Stimulated activated CD4-positive, alpha-beta T cell treated with anti-CD3 and anti-CD28 coated beads, Interleukin-2, amount 100 ng/mL, for 48 hours (primary cell): ENCODE data around the gene CARD10.

ENCODE experiments used
- DNase-seq, 2 donors: peaks; one replicate each; pipeline ENCODE4 v3.0.0-alpha.2; 2020

Gene CARD10

DNA sequence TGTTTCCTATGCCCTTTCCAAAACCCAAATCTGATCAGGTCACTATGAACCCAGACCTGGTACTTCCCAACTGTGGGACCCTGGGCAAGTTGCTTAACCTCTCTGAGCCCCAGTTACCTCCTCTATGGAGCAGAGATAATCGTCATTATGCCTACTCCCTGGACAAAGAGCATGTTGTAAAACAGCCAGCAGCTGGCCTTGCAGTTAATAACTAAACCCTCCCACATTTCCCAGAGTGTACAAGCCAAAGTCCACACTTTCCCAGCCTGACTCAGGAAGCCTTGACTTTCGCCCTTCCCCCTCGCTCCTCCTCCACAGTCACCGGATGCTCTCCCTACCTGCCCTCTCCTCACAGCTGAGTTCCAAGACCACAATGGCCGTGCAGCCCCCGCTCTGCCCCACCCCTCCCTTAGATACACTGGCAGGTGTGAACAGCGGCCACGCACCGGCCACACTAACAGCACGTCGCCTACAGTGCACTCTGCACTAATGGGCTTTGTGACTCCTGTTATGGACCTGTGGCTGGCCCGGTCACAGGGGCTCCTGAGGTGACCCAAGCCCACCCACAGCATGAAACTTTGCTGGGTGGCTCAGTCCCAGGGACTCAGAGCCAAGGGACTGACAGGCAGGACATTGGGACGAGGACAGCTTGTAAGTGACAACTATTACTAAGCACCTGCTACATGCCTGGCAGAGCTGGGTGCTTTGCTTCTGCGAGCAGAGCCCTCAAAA, 17.4 kb downstream of the CARD10 start:
- DNase-seq: no peak

DNA sequence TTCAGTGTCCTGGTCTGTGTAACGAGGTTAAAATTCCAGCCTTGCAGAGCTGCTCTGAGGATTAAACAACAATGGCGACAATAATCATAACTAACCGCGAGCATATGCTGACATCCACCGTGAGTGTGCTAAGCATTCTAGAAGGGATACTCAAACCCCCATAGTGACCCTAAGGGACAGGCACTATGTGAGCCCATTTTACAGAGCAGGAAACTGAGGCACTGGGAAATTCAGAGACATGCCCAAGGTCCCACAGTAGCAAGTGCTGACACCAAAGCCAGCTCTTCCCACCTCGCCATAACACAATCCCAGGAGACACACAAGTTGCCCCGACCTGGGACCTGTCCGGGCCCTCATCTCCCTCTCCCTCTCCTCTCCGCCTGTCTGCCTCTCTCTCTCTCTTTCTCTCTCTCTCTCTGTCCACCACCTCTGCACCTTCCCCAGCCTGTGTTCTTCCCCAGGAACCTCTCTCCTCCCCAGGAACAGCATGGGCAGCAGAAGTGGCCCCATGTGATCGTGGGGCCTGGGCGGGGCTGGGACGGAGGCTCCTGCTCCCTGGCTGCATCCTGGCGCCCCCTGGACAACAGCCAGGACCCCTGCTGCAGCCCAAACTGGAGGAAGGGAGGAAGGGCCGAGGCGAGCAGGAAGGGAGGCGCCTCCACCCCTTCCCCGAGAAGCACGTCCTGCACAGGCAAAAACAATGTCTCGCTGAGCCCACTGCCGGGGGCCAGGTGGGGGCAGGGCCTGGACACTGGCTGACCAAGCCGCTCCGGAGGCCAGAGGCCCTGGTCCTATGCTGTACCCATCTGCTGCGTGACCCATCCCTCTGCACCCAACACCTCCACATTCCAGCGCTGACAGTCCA, 18.2 kb downstream of the CARD10 start:
- DNase-seq: no peak

DNA sequence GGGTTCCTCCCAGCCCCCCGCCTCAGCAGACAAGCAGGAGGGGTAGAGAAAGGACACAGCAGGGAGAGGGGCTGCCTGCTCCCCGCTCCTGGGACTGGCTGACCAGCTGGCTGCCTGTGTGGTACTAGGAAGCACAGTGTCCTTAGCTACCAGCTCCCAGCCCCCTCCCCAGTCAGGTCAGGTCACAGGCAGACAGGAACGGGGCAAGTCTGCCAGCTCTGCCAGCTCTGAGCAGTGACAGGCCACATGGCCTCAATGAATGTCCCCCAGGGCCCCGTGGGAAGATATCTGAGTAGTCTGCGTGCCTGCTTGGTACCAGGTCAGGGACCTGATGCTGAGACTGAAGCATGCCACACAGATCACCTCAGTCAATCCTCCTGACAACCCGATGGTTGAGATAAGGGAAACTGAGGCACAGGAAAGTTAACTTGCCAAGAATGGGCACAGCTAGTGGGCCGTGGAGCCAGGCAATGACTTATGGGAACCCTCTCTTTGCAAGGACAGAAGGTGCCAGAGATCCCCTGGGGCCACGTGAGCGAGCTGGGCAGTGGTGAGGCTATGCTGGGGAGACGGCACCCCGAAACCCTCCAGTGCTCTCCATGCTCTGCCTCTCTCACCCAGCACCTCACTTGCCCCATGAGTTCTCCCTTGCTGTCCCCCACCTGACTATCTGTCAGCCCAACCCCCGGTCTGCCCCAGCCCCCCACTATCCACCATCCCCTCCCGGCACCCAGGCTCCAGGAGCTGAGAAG, 19.2 kb downstream of the CARD10 start:
- DNase-seq: no peak

DNA sequence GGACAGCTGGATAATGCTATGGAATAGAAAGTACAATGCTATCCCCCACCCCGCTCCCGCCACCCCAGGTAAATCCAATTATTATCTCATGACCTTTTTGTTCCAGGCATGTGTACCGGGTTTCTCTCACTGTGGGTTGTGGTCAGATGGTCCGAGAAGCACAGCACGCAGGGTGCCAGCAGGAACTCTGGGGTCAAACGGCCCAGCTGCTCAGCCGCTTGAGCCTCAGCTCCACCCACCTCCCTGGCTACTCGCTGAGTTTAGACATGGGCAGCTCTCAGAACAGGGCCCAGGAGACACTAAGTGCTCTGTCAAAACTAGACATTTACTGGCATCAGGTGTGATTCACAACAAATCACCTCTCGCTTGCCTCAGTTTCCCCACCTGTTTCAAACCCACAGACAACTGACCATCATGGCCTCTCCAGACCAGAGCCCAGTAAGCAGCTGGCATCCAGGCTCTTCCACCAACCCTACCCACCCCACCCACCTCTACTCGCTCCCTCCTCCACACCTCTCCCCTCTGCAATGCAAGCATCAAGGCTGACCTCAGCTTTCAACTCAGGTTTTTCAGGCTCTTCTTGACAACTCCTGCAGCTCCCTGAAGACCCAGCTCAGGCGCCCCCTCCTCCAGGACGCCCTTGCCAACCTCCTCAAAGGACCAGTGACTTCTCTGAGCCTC, 20.0 kb downstream of the CARD10 start:
- no peak for DNase-seq

DNA sequence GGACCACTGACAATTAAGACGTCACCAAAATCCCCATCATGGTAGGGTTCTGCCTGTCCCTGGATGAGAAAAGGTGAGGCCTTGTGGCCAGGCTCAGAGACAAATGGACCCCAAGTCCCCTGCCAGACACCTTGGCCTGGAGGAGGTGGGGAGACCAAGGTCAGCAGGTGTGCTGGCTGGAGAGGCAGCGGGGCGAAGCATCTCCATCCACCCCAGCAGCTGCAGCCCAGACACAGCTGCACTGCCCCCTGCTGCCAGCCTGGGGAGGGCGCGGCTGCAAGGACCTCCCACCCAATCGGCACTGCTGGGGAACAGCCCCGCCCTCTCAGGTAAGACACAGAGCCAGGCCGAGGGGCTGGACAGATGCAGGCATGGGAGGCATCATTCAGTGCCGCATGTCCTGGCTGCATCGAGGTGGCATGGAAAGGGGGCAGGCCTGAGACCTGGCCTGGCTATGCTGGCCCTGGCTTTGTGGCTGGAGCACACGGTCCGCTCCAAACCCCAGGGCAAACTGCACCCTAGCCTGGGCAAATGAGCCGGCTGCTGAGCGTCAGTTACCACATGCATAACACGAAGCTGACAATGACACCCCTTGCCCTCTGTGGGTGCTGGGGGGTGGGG, 20.8 kb downstream of the CARD10 start:
- peak; percentile 61 to 69 for DNase-seq

DNA sequence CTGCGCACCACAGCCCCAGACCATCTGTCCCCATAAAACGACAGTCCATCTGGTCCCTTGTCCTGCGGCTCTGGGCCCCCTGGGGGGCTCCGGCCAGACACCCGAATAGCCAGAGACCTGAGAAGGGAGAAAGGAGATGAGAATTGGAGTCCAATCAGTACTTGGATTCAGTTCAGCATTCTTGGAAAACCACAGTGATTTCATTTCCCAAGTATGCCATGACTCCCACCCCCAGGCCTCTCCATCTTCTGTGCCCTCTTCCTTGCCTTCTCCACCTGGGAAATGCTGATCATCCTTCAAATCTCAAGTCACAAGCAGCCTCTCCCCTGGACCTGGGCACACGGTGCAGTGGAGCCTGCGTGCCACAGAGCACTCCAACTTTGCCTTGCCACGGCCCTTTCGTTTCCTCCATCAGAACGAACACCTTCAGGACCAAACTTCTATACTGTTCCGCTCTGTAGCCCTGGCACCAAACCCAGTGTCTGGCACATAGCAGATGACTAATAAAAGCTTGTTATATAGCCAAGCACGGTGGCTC, 22.1 kb downstream of the CARD10 start:
- DNase-seq: no peak

DNA sequence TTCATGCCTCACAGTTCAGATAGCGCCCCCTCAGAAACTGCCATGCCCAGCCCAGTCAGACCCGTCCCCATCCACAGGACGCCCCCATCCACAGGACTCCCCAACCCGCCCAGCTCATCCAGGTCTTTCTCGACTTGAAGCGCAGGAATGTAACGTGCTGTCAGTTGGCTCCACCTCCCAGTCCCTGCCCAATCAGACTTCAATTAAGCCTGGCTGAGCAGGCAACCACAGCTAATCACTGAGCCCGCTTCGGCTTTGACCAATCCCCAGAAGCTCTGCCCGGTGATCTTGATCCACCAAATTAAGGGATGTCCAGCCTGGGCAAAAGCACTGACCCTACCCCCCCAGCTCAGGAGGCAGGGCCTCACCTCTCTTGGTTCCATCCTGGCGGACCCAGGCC, 22.6 kb downstream of the CARD10 start:
- DNase-seq: no peak

DNA sequence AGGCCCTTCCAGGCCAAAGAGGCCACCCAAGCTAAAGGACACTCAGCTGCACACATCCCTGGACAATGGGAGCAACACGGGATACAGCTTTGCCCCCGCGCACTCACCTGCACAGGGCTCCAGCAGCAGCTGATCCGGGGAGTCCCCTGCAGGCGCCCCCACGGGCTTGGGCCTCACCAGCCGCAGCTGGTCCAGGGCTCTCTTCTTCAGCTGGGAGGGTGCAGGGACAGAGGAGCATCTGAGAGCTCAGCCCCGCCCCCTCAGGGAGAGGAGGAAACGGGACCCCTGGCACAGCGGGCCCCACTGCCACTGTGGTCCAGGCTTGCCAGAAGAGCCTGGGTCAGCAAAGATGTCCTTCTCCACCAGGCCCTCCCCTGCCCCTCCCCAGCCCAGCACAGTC, 25.2 kb downstream of the CARD10 start:
- no peak for DNase-seq

DNA sequence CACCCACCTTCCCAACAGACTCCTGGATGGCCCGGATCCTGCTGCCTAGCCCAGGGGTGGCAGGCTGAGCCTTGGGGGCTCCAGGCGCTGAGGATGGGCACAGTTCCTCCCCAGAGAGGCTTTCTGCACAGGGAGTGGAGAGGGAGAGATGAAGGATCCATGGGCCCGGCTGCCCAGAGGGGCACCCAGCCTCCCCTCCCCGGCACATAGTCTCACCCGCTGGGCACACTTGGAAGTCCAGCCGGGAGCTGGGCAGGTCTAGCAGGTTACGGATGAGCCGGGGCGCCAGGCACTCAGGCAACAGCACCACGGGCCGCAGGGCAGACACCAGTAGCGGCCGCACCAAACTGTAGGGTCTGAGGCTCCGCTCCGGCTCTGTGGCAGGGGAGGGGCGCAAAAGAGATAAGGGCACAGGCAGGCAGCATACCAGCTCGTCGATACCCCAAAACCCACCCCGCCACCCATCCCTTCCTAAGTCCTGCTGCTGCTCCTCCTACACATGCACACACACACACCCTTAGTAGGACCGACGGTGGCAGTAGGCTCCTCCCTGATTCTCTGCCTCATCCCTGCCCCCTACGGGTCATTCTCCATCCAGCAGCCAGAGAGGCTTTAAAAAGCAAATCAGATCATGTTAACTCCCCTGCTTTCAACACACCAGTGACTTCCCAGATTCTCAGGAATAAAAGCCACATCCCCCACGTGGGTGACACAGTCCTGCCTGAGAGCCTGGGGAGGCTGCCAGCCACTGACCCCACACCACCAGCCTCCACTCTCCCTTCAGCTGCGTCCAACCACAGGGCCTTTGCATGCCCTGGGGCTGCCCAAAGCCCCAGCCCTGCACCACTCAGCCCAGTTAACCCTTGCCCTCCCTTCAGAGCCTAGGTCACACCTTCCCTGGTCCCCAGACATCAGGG, 26.5 kb downstream of the CARD10 start:
- DNase-seq: peak; percentile 41 to 43

DNA sequence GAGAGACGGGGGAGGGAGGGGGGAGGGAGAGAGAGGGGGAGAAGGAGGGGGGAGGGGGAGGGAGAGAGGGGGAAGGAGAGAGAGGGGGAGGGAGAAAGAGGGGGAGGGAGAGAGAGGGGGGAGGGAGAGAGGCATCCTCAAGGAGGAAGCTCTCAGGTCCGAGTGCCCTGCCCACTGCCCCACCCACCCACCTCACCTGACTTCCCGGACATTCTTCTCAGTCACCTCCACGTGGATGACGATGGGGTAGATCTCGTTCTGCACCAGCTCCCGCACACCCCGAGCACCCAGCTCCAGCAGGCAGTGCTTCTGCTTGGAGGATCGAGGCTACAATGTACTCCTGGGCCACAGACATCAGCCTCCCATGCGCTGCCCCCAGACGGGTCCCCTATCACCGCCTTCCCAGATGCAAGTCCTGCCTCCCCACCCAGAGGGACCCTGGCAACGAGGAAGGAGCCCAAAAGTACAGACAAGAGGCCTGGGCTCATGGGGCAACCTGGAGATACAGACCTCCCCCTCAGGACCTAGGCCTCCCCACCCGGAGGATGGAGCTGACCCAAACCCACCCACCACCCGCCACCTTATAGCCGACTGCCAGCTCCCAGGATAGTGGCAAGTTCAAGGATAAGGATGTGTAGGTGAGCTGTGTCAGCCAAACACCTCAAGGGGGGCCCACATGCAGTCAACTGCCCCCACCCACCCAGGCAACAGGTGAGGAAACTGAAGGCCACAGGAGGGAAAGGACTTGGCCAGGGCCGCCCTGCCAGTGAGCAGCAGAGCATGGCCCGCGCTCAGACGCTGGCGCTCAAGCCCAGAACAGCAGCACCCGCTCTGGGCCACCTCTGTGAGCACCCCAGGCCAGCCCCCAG, 27.4 kb downstream of the CARD10 start:
- DNase-seq: no peak

DNA sequence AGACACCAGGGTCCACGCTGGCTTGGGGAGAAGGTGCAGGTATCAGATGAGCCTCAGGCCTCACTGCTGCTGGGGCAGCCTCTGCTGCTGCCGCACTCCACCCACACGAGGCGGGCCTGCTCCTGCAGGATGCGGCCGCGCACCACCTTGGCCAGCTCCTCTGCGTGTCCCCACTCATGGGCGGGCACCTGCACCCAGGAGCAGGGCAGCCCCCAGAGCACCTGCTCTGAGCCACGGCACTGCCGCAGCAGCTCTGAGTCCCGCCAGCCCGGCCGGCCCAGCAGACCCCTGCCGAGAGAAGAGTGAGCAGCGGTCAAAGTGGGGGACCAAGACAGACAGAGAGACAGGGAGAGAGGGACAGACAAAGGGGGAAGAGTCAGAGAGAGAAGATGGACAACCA, 28.1 kb downstream of the CARD10 start:
- no peak for DNase-seq

DNA sequence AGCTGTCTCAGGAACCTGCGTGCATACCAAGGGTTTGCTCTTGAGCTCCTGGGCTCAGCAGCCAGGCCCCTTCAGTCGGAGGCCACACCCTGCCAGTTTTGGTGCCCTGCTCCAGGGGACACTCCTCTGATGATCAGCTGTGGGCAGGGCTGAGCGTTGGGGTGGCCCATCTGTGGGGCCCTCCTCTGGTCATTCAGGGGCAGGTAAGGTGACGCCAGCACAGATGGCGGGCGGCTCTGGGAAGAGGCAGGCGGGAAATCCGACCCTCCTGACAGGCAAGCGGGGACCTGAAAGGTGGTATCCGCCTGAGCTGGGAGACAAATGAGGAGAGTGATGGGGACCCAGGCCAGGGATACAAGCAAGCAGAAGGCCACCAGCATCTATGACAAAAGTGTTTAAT, 29.2 kb downstream of the CARD10 start:
- no peak for DNase-seq

DNA sequence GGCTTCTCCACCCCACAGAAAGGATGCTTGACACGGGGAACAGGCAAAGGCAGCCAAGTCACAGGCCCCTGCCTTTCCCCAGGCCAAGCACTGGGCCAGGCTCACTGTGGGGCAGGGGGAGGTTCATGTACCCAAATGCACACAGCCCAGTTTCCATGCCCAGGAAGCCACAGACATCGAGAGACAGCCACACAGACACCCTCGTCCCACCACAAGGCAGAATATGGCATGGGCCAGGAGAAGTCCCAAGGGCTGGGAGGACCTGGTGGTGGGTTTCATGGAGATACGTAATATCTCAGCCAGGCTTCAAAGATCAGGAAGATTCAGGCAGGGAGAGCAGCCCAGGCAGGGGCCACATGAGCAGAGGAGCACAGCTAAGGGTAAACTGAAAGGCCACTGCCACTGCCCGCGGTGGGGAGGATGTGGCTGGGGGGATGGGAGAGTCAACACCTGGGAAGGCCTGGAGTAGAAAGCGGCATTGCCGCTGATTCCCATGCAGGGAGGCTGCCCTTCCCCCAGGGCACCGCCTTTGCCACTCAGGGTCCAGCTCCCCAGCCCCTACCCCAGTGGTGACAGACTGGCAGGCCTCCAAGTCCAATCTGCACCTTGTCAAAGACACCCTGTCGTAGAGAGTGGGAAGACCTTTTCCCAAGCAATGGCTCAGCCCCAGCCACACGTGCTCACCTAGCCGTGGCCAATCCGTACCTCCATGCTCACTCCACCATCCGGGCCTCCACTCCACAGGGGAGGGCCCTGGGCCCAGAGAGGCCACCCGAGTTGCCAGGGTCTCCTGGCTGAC, 30.7 kb downstream of the CARD10 start:
- no peak for DNase-seq

DNA sequence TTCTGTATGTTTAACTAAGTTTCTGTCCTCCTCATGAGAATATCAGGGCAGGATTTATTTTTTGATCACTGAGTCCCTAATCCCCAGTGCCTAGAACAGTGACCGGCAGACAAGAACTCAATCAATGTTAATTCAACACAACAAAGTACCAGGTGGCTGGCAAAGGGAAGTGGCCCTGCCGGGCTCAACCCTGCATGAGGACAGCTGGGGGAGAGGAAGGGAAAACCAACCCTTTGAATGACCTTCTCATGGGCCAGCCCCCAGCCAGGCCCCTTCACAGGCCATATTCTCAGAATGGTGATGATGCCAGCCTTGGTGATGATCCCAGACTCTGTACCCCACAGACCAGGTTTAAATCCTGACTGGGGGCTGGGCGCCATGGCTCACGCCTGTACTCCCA, 31.6 kb downstream of the CARD10 start:
- DNase-seq: no peak

DNA sequence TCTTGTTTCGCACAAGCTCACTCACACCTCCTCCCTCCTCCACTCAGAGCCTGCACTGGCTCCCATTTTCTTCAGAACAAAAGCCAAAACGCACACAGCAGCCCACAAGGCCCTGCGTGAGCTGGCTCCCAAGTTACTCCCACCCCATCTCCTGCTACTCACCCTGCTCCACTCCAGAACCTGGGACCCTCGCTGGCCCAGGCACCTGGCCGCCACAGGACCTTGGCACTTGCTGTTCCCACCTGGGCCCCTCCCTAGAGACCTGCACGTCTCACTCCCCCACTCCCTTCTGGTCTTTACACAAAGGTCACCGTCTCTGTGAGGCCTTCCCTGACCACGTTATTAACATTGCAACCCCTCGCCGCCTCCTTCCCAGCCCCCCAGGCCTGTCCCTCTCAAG, 32.1 kb downstream of the CARD10 start:
- DNase-seq: no peak

DNA sequence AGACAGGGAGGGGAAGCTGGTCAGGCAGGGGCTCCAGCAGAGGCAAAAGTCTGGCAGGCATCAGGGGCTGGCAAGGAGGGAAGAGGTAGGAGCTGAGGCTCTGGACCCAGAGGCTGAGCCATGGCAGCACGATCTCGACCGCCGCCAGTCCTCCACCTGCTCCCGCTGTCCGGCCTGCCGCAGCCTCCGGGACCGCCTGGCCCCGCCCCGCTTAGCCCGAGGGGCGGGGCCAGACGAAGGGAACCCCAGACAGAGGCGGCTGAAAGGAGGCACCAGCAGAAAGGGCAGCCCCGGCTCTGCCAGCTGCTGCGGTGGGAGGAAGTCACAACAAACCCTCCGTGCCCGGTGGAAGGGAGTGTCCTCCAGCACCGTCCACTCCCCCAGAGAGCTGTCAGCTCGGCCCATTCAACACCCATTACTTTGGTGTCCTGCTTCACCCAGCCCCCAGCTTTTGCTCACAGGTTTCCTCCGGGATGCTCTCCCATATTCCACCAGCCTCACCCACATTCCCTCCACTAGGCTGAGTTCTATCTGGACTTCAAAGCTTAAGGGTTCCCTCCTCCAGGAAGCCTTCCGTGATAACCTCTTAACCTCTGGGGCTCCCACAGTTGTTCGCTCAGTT, 32.9 kb downstream of the CARD10 start, which contains the start of gene MFNG:
Gene MFNG, minus strand, starts transcription at position 161 of the 622 bp plus-strand sequence. CDS start 207 bp downstream, outside the sequence.
- DNase-seq: peak; percentile 69 to 70

DNA sequence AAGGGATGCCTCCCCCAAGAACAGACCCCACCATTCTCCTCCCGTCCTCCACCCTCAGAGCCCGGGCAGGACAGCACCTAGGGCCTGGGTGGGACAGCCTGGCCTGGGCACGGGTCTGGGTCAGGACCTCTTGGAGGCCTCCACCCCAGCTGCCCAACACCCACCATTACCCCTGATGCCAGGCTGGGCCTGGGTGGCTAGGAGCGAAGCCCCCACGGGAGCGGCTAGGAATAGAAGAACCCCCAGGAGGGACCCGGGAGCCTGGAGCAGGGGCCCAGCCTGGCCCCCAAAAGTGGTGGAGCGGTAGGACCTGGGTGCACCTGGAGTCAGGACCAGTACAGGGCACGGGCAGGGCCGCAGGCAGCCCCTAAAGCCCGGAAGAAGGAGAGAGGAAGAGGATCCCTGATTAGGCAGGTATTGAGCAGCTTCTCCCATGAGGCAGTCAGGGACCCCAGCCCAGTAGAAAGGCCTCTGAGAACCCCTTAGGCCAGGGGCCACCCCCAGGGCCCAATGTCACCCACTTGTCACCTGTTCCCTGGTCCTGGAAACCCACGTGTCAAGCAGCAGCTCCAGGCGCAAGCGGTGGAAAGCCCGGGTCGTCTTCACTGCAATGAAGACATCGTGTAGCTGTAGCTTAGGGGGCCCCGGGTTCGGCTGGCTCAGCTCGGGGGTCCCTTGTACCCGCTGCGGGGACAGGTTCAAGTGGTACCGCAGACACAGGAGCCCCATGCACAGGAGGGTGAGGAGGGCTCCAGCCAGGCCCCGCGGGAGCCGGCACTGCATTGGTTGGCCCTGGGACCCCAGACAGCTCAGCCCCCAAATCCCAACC, 33.6 kb downstream of the CARD10 start:
- DNase-seq: peak; percentile 8 to 11
